ENCODE data around the gene SIRPA. TPM values are rescaled to one million over a fixed set of nuclear protein-coding genes. Genes with fewer than 3 reads are reported as not detected.

SIRPA gene
- total RNA-seq, 1 donor from 2014 or later = 25.5 TPM

DNA sequence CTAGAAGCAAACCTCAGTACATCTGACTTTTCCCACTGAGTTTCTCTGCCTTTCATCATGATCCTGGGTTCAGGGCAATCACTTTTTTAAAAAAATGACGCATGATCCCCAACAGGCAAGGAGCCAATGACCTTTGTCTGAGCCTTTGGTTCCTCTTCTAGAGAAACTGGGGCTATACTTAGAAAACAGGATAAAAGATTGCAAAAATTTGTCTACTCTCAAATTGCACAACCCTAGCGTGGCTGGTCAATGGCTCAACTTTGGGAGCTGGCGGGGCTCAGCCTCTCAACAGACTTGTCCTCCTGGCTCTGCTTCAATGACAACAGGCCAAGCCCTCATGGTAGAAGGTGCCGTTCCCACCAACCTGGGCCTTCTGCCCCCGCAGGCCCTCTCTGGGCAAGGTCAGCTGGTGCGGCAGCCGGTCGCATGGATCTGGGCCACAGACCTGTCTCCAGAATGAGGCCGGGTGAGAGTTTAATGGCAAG is 50.0 kb downstream of the SIRPA start:
- Histone ChIP-seq H3K36me3 (no peaks in the 10 kb centered on the region), H3K9me3 (replicated peaks) (no peaks in the 10 kb centered on the region), H3K27me3 (ENCODE audit: low read depth) (peaks cover 44% of the 10 kb centered on the region), H3K4me3 (no peak overlapping the region), H3K4me1 (peaks cover 26% of the 10 kb centered on the region), H3K27ac (replicated peaks) (peak overlapping the region; percentile 27)
- TF ChIP-seq, protein P1, sequence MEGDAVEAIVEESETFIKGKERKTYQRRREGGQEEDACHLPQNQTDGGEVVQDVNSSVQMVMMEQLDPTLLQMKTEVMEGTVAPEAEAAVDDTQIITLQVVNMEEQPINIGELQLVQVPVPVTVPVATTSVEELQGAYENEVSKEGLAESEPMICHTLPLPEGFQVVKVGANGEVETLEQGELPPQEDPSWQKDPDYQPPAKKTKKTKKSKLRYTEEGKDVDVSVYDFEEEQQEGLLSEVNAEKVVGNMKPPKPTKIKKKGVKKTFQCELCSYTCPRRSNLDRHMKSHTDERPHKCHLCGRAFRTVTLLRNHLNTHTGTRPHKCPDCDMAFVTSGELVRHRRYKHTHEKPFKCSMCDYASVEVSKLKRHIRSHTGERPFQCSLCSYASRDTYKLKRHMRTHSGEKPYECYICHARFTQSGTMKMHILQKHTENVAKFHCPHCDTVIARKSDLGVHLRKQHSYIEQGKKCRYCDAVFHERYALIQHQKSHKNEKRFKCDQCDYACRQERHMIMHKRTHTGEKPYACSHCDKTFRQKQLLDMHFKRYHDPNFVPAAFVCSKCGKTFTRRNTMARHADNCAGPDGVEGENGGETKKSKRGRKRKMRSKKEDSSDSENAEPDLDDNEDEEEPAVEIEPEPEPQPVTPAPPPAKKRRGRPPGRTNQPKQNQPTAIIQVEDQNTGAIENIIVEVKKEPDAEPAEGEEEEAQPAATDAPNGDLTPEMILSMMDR (IDR thresholded peaks at IDR 0.05; ENCODE audit: borderline replicate concordance) = no peak
- DNase-seq = peak; percentile 41
- intact Hi-C loops (cut with micrococcal nuclease) = no loop called here

DNA sequence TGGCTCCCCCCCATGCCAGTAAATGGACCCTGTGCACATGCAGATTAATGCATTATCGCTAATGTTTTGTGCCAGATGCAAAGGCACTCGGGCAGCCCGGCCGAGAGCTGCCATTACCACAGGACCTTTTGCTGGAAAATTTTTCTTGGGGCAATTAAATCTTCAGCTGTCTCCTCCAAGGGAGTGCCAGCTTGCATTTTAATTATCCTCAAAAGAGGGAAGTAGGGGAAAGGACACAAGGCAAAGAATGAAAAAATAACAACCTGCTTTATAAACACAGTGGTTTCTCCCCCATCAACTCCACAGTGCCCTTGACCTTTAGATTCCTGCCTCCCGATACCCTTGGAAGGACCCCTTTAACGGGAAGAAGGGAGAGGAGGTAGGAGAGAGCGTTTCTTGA is 50.5 kb downstream of the SIRPA start:
- DNase-seq = no peak
- no peaks in the 10 kb centered on the region for H3K9me3 ChIP-seq (replicated peaks)
- H3K36me3 ChIP-seq = no peaks in the 10 kb centered on the region
- no peak overlapping the region for H3K27ac ChIP-seq (replicated peaks)
- TF ChIP-seq, protein P1 (IDR thresholded peaks at IDR 0.05; ENCODE audit: borderline replicate concordance) = no peak
- H3K27me3 ChIP-seq (ENCODE audit: low read depth) = peaks cover 44% of the 10 kb centered on the region
- peaks cover 26% of the 10 kb centered on the region for H3K4me1 ChIP-seq
- no peak overlapping the region for H3K4me3 ChIP-seq
- intact Hi-C loops (cut with micrococcal nuclease) = no loop called here

DNA sequence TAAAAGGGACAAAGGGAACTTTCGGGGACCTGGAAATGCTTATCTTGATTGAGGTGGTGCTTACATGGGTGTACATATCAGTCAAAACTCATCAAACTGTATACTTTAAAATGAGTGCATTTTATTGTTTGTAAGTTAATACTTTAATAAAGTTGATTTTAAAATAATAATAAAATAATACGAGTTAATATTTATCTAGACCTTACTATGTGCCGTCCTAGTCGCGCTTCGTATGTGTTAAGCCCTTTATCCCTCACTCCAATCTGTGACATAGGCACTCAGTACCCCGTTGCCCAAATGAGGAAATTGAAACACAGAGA is 51.2 kb downstream of the SIRPA start:
- no peak overlapping the region for H3K27ac ChIP-seq (replicated peaks)
- H3K36me3 ChIP-seq = no peaks in the 10 kb centered on the region
- TF ChIP-seq, protein P1 (IDR thresholded peaks at IDR 0.05; ENCODE audit: borderline replicate concordance) = no peak
- H3K27me3 ChIP-seq (ENCODE audit: low read depth) = peaks cover 44% of the 10 kb centered on the region
- DNase-seq = no peak
- peaks cover 20% of the 10 kb centered on the region for H3K4me1 ChIP-seq
- intact Hi-C loops (cut with micrococcal nuclease) = no loop called here
- H3K4me3 ChIP-seq = no peak overlapping the region
- no peaks in the 10 kb centered on the region for H3K9me3 ChIP-seq (replicated peaks)

DNA sequence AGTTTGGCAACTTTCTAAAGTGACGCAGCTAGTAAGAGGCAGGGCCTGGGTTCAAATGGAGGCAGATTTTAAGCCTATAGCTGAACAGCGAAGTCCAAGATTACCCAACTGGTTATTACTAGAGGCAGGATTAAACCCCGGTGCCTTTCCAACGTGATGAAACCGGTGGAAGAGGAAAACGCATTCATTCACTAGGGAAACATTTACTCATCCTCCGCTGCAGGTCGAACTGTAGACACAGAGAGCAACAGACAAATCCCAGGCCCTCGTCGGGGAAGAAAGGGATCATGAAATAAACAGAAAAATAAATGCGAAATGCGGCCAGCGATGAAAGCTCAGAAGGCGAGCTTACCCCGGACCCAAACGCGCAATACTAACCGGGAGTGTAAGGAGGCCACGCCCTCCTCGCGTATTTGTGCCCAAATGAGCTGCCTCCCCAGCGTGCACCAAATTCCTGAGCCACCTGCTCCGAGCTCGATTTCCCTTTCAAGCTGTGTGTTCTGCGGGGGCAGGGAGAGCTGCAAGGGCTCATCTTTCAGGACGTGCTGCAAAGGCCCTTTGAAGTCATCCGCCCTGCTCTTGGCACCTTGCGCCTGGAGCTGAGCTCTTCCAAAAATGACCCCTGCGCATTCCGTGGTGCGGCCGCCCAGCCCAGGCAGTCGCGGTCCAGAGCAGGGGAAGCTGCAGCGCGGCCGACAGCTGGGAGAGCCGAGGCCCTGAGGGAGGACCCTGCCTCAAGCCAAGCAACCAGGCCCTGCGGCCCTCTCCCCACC is 51.7 kb downstream of the SIRPA start:
- Histone ChIP-seq H3K9me3 (replicated peaks) (no peaks in the 10 kb centered on the region), H3K27ac (replicated peaks) (no peak overlapping the region), H3K27me3 (ENCODE audit: low read depth) (peaks cover 44% of the 10 kb centered on the region), H3K36me3 (no peaks in the 10 kb centered on the region), H3K4me1 (peaks cover 18% of the 10 kb centered on the region), H3K4me3 (peak overlapping the region; percentile 54)
- intact Hi-C loops (cut with micrococcal nuclease) = no loop called here
- peak; percentile 31 for DNase-seq
- TF ChIP-seq, protein P1 (IDR thresholded peaks at IDR 0.05; ENCODE audit: borderline replicate concordance) = no peak

DNA sequence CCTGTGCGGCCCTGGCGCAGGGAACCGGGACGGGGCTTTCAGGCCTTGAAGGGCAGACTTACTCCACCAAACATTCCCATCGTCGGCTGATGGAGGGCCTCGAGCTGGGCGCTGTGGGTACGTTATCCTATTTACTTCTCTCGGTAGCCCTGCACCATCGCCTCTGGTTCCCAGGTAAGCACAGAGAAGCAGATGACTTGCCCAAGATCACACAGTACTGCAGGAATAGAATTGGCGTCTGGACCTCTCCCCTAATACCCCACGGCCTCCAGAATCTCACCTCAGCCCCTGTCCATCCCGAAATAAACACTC is 52.3 kb downstream of the SIRPA start:
- H3K27ac ChIP-seq (replicated peaks) = no peak overlapping the region
- no peaks in the 10 kb centered on the region for H3K9me3 ChIP-seq (replicated peaks)
- TF ChIP-seq, protein P1 (IDR thresholded peaks at IDR 0.05; ENCODE audit: borderline replicate concordance) = no peak
- intact Hi-C loops (cut with micrococcal nuclease) = no loop called here
- peaks cover 18% of the 10 kb centered on the region for H3K4me1 ChIP-seq
- peak overlapping the region; percentile 54 for H3K4me3 ChIP-seq
- DNase-seq = no peak
- H3K27me3 ChIP-seq (ENCODE audit: low read depth) = peaks cover 44% of the 10 kb centered on the region
- no peaks in the 10 kb centered on the region for H3K36me3 ChIP-seq

Data from left ventricle myocardium inferior (tissue), 1 donor.